GM18511 (cell line): ENCODE data around the gene TRPM2.
"Not testable (repeated sequence)": the region's sequence is repeated elsewhere in the genome, so short reads cannot be mapped to it uniquely, and the experiment has no call there.

Experiments
- ATAC-seq: cut with Tn5 transposase; IDR thresholded peaks from one replicate; pipeline ENCODE4 v1.9.1; 2021; ENCODE audit warnings: mild to moderate bottlenecking, moderate library complexity; ENCODE audit not compliant: unreplicated experiment

TRPM2 gene

DNA sequence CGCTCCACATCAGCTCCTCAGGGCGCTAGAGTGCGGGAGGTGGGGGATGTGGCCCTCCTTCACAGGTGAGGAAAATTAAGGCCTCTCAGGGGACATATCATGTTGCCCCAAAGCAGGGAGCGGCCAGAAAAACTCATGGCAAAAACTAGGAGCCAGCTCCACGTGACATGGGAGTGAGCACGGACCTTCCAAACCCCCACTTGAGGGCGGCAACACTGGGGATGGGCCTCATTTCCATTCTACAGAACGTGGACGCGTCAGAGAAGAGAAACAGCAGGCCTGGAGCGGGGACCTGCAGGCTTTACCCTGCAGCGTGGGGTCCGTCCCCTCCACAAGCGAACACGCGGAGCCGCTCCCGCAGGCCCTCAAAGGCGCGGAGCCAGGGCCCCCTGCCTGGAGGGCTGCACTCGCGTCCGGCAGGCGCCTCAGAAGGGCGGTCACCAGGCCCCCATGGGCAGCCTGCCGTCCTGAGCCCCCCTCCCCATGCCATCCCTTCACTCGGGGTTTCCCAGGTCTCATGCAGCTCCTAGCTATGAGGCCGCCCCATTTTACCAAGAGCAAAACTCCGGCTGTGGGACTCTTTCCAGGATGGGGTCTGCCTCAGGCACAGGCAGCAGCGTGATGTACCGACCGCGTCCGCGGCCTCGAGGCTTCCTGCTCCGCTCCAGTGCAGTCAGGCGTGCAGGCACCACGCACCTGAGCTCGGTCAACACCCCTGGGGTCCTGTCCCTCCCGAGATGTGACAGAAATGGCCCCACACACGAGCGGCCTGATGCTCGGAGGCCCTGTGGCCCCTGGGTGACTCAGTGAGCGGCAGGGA, 19.7 kb upstream of the TRPM2 start:
- ATAC-seq: no peak

- ATAC-seq: no peak
These were observed 18.9 kb upstream of the TRPM2 start for GRCh38 chr21:44334329-44335030.

DNA sequence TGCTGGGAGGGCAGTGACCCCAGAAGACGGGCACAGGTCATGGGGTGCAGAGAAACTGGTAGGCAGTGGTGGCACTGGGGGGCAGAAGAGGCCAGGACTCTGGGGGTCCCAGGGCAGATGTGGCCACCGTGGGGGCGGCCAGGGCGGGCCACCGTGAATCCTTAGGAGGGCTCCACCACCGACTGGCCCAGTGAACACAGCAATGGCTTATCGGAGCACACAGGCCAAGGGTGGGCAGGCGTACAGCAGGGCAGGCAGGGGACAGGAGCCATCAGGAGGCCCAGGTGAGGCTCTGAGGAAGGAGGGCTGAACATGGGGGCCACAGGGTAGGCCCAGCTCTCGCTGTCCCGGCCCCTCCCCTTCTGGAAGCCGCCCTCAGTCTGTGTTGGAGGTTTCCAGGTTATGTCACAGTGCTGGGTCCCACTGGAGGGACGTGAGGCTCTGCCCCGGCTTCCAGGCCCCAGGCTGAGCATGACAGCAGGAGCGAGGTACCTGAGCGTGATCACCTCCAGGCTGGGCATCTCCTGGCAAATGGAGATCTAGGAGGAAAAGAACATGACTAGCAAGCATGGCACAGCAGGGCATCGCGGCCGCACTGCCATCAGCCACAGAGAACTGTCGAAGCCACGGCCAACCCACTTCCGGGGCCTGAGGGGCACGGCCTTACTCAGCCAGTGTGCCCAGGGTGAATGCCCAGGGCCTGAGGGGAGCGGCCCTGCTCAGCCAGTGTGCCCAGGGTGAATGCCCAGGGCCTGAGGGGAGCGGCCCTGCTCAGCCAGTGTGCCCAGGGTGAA, 18.0 kb upstream of the TRPM2 start:
- no peak for ATAC-seq

- no peak for ATAC-seq
These were observed 16.0 kb upstream of the TRPM2 start for GRCh38 chr21:44337449-44337848.

DNA sequence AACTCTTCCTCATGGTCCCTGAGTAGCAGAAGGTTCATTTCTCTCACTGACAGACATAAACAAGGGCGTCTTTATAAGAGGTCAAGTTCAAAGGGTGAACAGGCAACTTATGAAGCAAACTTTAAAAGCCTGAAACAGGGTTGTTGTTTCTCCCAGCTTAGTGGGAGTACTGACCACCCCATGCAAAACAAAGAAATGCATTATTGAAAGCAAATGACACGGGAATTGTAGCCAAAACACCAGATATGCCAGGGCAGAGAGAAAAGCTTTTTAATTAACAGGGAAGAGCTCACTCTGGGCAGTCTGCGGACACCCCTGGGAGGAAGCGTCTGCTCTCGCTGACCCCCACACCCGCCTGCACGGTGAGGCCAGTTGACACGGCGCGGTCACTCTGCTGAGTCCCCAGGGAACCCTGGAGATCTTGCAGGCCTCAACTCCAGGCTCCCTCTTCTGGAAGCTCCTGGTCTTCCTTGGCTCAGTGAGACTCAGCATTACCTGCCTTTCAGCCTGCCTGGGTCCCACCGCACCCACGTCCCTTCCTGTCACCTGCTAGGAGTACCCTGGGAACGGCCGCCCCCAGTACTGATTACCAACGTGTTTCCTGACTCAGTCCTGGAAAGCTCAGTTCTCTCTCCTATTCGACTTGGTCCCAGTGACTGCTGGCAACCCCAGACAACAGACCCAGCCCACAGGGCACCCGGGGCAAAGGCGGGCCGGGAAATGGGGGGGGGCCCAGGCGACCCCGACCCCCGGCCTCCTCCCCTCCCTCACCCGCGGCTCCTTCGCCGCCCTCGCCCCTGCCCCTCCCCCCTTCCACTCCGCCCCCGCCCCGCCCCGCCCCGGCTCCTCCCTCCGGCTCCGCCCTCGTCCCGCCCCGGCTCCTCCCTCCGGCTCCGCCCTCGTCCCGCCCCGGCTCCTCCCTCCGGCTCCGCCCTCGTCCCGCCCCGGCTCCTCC, 15.2 kb upstream of the TRPM2 start:
- no peak for ATAC-seq

DNA sequence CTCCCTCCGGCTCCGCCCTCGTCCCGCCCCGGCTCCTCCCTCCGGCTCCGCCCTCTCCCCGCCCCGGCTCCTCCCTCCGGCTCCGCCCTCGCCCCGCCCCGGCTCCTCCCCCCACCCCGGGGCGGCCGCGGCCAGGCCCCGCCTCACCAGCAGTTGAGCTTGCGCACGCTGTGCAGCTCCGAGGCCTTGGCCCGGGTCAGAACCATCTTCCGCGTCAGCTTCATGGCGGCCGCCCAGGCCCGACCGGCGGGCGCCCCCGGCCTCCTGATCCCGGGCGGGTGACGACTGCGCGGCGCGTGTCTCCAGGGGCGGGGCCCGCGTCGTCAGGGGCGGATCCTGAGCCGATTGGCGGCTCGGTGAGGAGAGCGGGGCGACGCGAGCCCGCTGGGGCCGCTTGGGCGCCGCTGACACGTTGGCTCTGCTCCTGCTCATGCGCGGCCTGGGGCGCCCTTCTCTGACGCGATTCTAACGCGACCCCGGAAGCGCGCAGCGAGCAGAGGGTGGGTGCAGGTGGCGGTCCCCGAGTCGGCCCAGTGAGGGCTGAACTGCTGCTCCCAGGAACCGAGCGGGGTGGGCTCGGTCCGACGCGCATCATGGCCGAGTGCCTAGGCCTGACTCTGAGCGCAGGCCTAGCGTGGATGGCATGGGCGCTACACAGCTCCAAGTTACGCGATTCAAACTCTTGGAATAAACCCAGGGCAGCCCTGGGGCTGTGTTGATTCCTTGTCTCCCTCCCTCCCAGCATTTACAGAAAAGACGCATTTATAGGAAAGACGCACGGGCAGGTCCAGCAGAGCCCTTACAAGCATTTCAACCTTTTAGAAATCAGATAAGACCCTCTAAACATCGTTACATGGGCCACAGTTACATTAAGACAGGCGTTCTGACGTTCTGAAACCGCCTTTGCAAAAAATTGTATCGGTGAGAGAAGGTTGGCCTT, 14.2 kb upstream of the TRPM2 start, which contains the start of gene CFAP410:
Gene CFAP410, minus strand, starts transcription at position 420 of the 940 bp plus-strand sequence. Its CDS starts 196 bp downstream, at position 224.
- peak; percentile 90 for ATAC-seq

DNA sequence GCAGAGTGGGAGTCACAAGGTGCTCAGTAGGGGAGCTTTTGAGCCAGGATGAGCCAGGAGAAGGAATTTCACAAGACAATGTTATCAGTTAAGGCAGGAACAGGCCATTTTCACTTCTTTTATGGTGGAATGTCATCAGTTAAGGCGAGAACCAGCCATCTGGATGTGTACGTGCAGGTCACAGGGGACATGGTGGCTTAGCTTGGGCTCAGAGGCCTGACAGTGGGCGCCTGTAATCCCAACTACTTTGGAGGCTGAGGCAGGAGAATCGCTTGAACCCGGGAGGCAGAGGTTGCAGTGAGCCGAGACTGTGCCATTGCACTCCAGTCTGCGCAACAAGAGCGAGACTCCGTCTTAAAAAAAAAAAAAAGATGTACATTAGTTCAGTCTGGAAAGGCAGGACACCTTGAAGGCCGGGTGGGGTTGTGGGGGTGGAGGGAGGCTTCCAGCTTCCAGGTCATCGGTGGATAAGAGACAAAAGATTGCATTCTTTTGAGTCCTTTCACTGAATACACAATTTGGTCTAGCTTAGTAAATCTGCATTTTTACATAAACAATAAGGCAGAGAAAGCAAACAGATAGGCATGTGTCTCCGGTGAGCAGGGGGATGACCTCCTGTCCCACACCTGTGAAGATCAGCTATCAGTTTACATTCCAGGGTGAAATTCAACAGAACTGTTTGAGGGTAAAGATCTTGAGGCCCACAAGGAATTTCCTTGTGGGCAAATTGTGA, 11.5 kb upstream of the TRPM2 start:
- ATAC-seq: not testable (repeated sequence)

GRCh38 chr21:44342981-44343380, 10.4 kb upstream of the TRPM2 start:
- not testable (repeated sequence) for ATAC-seq

DNA sequence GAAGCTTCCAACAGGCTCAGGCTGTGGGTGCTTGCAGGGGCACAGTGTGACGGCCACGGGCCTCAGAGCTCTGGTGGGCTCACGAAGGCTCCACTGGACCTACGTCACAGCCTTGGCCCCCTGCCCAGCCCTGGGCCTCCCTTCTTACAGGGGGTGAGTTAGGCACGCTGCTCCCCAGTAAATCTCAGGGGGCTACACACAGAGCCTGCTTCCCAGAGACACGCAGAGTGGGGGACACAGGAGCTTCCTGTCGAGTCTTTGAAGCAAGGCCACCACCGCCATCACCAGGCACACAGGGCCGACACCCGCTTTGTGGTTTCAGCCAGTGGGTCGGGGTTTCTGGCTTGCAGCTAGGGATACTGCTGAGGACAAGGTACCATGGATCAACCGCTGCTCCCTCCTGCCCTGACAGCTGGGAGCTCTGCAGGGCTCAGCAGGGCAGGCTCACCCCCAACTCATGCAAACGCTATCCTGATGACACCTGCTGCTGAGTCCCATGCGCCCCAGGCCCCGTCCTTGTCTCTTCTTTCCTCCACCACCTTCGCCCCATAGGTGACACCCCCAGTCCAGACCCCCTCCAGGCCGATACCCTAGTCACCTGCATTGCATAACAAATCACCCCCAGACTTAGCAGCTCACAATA, 8.8 kb upstream of the TRPM2 start:
- ATAC-seq: no peak

DNA sequence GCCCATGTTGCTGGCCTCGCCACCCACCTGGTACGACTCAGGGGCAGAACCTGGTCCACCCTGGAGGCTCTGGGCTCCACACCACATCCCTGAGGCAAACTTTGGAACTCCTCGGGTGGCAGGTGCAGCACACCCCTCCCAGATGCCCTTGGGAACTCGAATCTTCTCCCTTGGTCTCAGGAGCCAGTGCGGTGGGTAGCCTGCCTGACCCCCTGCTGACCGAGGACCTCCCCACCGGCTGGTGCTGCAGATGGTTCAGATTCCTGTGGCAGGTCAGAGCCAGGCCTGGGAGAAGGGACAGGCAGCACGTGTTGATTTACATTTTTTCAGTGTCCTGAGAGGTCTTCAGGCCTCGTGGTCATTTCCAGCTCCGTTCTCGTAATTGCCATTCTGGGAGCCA, 7.9 kb upstream of the TRPM2 start:
- ATAC-seq: no peak

GRCh38 chr21:44347911-44348451, 5.4 kb upstream of the TRPM2 start:
- no peak for ATAC-seq

- ATAC-seq: no peak
These were observed 4.6 kb upstream of the TRPM2 start for GRCh38 chr21:44348861-44349260.

DNA sequence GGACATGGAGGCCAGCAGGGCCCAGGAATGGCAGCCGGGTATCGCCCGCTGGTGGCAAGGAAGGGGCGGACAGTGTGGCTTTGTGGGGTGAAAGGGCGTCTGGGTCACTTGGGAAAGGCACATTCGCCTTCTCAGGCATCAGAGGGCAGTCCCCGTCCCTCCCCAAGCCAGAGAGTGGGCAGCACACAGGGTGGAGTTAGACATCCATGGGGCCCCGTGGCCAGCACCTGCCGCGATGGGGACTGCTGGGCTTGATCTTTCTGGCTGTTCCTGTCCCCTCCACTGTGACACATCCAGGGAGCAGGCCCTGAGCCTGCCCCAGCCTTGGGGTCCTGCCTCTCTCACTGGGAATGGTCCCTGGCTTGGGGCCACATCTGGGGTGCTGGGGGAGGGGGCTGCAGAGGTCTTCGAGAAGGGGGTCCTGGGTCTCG, 4.0 kb upstream of the TRPM2 start:
- no peak for ATAC-seq

GRCh38 chr21:44349847-44350772, 3.3 kb upstream of the TRPM2 start:
- ATAC-seq: no peak

GRCh38 chr21:44350773-44351481, 2.5 kb upstream of the TRPM2 start:
- ATAC-seq: no peak
